ENCODE measurements around the gene FAHD1.
"Not testable (repeated sequence)": the region's sequence is repeated elsewhere in the genome, so short reads cannot be mapped to it uniquely, and the experiment has no call there.

Gene FAHD1

GRCh38 chr16:1846416-1846815 lies 19.4 kb downstream of the FAHD1 start:
- DNase-seq (ENCODE audit: low spot score): no peak

- DNase-seq (ENCODE audit: low spot score): no peak
These were observed 24.0 kb downstream of the FAHD1 start for GRCh38 chr16:1850981-1851380.

GRCh38 chr16:1851793-1852192 lies 24.8 kb downstream of the FAHD1 start:
- no peak for DNase-seq (ENCODE audit: low spot score)

- DNase-seq (ENCODE audit: low spot score): no peak
These were observed 30.6 kb downstream of the FAHD1 start for GRCh38 chr16:1857433-1858097.

GRCh38 chr16:1858189-1858865 lies 31.3 kb downstream of the FAHD1 start:
- DNase-seq (ENCODE audit: low spot score): no peak

GRCh38 chr16:1859650-1860049 lies 32.6 kb downstream of the FAHD1 start:
- no peak for DNase-seq (ENCODE audit: low spot score)

GRCh38 chr16:1861730-1862129 lies 34.7 kb downstream of the FAHD1 start:
- DNase-seq (ENCODE audit: low spot score): no peak

- no peak for DNase-seq (ENCODE audit: low spot score)
These were observed 35.4 kb downstream of the FAHD1 start for GRCh38 chr16:1862394-1862793.

- DNase-seq (ENCODE audit: low spot score): no peak
These were observed 36.9 kb downstream of the FAHD1 start for GRCh38 chr16:1863681-1864460.

GRCh38 chr16:1865902-1866690 lies 39.1 kb downstream of the FAHD1 start:
- DNase-seq (ENCODE audit: low spot score): no peak

GRCh38 chr16:1870365-1871082 lies 43.5 kb downstream of the FAHD1 start:
- peak; percentile 47 for DNase-seq (ENCODE audit: low spot score)

GRCh38 chr16:1871974-1872635 lies 45.1 kb downstream of the FAHD1 start, which contains the start of gene MEIOB:
Gene MEIOB (minus strand): TSS chr16:1872164. CDS start chr16:1868175, 3,989 bp downstream.
- DNase-seq (ENCODE audit: low spot score): peak; percentile 49

GRCh38 chr16:1874854-1875253 lies 47.8 kb downstream of the FAHD1 start:
- no peak for DNase-seq (ENCODE audit: low spot score)

GRCh38 chr16:1876066-1876465 lies 49.1 kb downstream of the FAHD1 start:
- not testable (repeated sequence) for DNase-seq (ENCODE audit: low spot score)

GRCh38 chr16:1876468-1876867 lies 49.5 kb downstream of the FAHD1 start:
- DNase-seq (ENCODE audit: low spot score): no peak

GRCh38 chr16:1877089-1877488 lies 50.1 kb downstream of the FAHD1 start:
- DNase-seq (ENCODE audit: low spot score): no peak

GRCh38 chr16:1877804-1878203 lies 50.8 kb downstream of the FAHD1 start:
- DNase-seq (ENCODE audit: low spot score): no peak

GRCh38 chr16:1878256-1878655 lies 51.2 kb downstream of the FAHD1 start:
- no peak for DNase-seq (ENCODE audit: low spot score)
